ENCODE measurements around the gene WDR91. TPM values are rescaled to one million over a fixed set of nuclear protein-coding genes. Genes with fewer than 3 reads are reported as not detected.

WDR91 gene
- total and polyA plus RNA-seq, 2 donors: 14.3 to 19.8 TPM

DNA sequence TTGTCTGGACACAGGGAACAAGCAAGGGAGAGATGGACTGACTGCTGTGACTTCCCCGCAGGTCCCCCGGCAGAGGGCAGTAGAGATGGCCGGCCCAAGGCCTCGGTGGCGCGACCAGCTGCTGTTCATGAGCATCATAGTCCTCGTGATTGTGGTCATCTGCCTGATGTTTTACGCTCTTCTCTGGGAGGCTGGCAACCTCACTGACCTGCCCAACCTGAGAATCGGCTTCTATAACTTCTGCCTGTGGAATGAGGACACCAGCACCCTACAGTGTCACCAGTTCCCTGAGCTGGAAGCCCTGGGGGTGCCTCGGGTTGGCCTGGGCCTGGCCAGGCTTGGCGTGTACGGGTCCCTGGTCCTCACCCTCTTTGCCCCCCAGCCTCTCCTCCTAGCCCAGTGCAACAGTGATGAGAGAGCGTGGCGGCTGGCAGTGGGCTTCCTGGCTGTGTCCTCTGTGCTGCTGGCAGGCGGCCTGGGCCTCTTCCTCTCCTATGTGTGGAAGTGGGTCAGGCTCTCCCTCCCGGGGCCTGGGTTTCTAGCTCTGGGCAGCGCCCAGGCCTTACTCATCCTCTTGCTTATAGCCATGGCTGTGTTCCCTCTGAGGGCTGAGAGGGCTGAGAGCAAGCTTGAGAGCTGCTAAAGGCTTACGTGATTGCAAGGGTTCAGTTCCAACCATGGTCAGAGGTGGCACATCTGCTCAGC, 46.8 kb downstream of the WDR91 start:
- H3K36me3 ChIP-seq (ENCODE audit: control insufficient read depth in 2 of 2, insufficient read depth in 2 of 2, low read length in 1 of 2): peaks cover 50 to 58% of the 10 kb centered on the region in 2 donors
- no peak for DNase-seq (ENCODE audit: low read depth in 6 of 9, low spot score in 9 of 9)

DNA sequence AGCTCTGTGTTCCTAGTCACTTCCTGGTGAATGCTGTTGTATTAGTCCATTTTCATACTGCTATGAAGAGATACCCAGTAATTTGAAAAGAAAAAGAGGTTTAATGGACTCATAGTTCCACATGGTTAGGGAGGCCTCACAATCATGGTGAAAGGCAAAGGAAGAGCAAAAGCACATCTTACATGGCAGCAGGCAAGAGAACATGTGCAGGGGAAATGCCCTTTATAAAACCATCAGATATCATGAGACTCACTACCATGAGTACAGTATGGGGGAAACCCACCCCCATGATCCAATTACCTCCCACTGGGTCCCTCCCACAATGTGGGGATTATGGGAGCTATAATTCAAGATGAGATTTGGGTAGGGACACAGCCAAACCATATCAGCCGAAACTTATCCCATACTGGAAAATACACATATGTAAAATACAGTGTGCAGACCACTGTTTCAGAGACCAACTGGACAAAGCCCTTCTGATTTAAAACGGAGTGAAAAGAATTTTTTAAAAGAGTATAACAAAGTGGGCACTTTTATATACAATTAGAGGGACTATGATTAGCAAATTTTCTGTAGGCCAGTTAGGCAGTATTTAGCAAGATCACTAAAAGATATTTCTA, 48.8 kb downstream of the WDR91 start:
- peaks cover 2 to 29% of the 10 kb centered on the region in 2 donors for H3K9me3 ChIP-seq (ENCODE audit: control insufficient read depth in 2 of 2, insufficient read depth in 1 of 2, low read length in 1 of 2)
- no peak overlapping the region for H3K27ac ChIP-seq (ENCODE audit: low read depth in 1 of 2, low read length in 1 of 2)
- no peaks in the 10 kb centered on the region for H3K27me3 ChIP-seq (ENCODE audit: control insufficient read depth in 2 of 2, insufficient read depth in 1 of 2, low read length in 1 of 2)
- no peak overlapping the region for H3K4me3 ChIP-seq (ENCODE audit: low read length in 2 of 2)
- H3K36me3 ChIP-seq (ENCODE audit: control insufficient read depth in 2 of 2, insufficient read depth in 2 of 2, low read length in 1 of 2): peaks cover 42 to 47% of the 10 kb centered on the region in 2 donors
- 97% methylated on average over 2 of the region's 2 CpGs for WGBS
- peaks cover 0 to 4% of the 10 kb centered on the region in 2 donors for H3K4me1 ChIP-seq (ENCODE audit: control insufficient read depth in 2 of 2, insufficient read depth in 2 of 2, low read length in 2 of 2)
- no peak for DNase-seq (ENCODE audit: low read depth in 6 of 9, low spot score in 9 of 9)

More for the DNA sequence above, 46.8 kb downstream of the WDR91 start:
- Histone ChIP-seq H3K4me3 (ENCODE audit: low read length in 2 of 2) (no peak overlapping the region), H3K27me3 (ENCODE audit: control insufficient read depth in 2 of 2, insufficient read depth in 1 of 2, low read length in 1 of 2) (no peaks in the 10 kb centered on the region), H3K4me1 (ENCODE audit: control insufficient read depth in 2 of 2, insufficient read depth in 2 of 2, low read length in 2 of 2) (peaks cover 3 to 18% of the 10 kb centered on the region in 2 donors), H3K27ac (ENCODE audit: low read depth in 1 of 2, low read length in 1 of 2) (no peak overlapping the region), H3K9me3 (ENCODE audit: control insufficient read depth in 2 of 2, insufficient read depth in 1 of 2, low read length in 1 of 2) (peaks cover 0 to 20% of the 10 kb centered on the region in 2 donors)
- WGBS: 97% methylated on average over 18 of the region's 18 CpGs

DNA sequence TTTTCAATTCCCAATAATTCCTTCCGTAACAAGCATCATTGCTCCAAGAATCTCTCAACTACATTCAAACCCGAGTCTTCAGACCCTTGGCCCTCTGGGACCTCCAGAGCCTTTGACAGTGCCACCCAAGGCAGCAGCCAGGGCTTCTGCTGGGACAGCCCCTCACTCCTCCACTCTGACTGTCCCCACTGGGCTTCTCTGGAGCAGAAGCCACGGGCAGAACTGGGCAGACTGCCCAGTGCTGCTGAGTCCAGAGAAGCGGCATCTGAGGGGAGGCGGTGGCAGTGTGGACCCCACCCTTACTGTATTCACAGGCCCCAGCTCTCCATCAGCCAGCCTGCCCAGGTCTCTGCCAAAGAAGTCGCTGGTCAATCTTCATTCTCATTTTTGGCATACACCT, 49.7 kb downstream of the WDR91 start:
- no peaks in the 10 kb centered on the region for H3K27me3 ChIP-seq (ENCODE audit: control insufficient read depth in 2 of 2, insufficient read depth in 1 of 2, low read length in 1 of 2)
- H3K36me3 ChIP-seq (ENCODE audit: control insufficient read depth in 2 of 2, insufficient read depth in 2 of 2, low read length in 1 of 2): peaks cover 35 to 38% of the 10 kb centered on the region in 2 donors
- no peak for DNase-seq (ENCODE audit: low read depth in 6 of 9, low spot score in 9 of 9)
- peaks cover 0 to 4% of the 10 kb centered on the region in 2 donors for H3K4me1 ChIP-seq (ENCODE audit: control insufficient read depth in 2 of 2, insufficient read depth in 2 of 2, low read length in 2 of 2)
- peaks cover 2 to 33% of the 10 kb centered on the region in 2 donors for H3K9me3 ChIP-seq (ENCODE audit: control insufficient read depth in 2 of 2, insufficient read depth in 1 of 2, low read length in 1 of 2)
- H3K27ac ChIP-seq (ENCODE audit: low read depth in 1 of 2, low read length in 1 of 2): no peak overlapping the region
- 93% methylated on average over 6 of the region's 6 CpGs for WGBS
- H3K4me3 ChIP-seq (ENCODE audit: low read length in 2 of 2): no peak overlapping the region

DNA sequence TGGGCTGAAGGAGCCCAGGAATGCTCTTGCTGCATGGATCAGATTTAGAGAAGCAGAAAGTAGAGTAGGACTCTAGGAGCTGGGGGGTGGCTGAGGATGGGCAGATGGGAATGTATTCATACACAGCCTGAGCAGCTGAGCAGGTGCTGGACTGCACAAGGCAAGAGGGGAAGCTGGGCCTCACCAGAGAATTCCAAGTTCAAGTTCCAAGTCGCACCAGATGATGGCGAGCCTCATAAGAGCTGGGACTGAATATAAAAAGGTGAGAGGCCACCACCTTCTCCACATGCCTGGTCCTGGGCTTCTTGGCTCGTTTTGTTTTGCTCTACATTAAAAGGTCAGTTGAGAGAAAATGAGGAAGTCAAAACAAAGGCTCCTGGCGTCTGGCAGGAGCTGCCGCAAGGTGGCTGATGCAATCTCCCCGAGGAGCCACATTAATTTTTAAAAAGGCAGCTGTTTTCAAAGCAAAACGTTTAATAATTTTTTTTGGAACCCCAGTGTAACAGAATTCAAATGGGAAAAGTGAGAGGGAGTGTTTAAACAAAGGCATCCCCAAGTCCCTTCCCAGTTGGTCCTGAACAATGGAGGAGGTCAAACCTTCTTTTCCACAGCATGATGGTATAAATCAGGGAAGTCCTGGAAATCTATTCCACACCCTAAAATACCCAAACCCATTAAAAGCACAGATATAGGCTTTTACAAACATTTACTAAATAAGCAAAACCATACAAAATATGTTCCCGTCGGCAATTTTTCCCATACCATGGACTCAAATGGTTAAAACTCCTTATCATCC, 50.3 kb downstream of the WDR91 start:
- H3K27ac ChIP-seq (ENCODE audit: low read depth in 1 of 2, low read length in 1 of 2): peak overlapping the region in 1 of 2 donors; percentile 24
- H3K9me3 ChIP-seq (ENCODE audit: control insufficient read depth in 2 of 2, insufficient read depth in 1 of 2, low read length in 1 of 2): peaks cover 2 to 35% of the 10 kb centered on the region in 2 donors
- no peak for DNase-seq (ENCODE audit: low read depth in 6 of 9, low spot score in 9 of 9)
- no peak overlapping the region for H3K4me3 ChIP-seq (ENCODE audit: low read length in 2 of 2)
- H3K4me1 ChIP-seq (ENCODE audit: control insufficient read depth in 2 of 2, insufficient read depth in 2 of 2, low read length in 2 of 2): peaks cover 0 to 4% of the 10 kb centered on the region in 2 donors
- 39% methylated on average over 9 of the region's 9 CpGs for WGBS
- no peaks in the 10 kb centered on the region for H3K27me3 ChIP-seq (ENCODE audit: control insufficient read depth in 2 of 2, insufficient read depth in 1 of 2, low read length in 1 of 2)
- peaks cover 29 to 32% of the 10 kb centered on the region in 2 donors for H3K36me3 ChIP-seq (ENCODE audit: control insufficient read depth in 2 of 2, insufficient read depth in 2 of 2, low read length in 1 of 2)

DNA sequence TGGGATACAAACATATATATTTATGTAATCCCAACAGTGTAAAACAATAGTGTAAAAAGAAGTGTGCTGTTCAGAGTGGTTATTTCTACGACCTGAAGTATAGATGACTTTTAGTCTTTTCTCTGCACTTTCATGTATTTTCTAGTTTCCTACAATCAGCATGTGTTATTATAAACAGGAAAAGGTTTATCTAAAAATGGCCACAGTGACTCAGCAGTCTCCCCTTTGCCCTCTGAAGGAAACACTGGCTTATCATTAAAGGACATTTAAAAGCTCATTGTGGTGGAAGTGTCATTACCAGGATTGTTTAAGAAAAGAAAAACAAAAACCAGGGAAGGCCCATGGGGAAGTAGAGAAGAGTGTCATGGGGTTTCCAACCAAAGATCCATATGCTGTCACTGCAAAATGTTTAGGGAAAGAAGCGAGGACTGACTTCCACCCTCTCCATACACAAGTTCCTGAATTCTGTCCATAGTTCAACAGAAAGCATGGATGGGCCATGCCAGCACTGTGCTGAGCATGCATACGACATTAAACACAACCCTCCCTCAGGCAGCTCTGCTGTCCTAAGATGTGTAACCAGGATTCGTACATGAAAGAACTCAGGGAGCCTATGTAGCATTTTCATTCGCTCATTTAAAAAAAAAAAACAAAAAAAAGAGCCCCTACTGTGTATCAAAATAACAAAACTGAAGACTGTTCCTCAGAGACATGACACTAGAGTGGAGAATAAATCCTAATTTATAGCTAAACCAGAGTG, 51.0 kb downstream of the WDR91 start:
- Histone ChIP-seq H3K36me3 (ENCODE audit: control insufficient read depth in 2 of 2, insufficient read depth in 2 of 2, low read length in 1 of 2) (peaks cover 21 to 24% of the 10 kb centered on the region in 2 donors), H3K4me3 (ENCODE audit: low read length in 2 of 2) (no peak overlapping the region), H3K27me3 (ENCODE audit: control insufficient read depth in 2 of 2, insufficient read depth in 1 of 2, low read length in 1 of 2) (no peaks in the 10 kb centered on the region), H3K27ac (ENCODE audit: low read depth in 1 of 2, low read length in 1 of 2) (no peak overlapping the region), H3K4me1 (ENCODE audit: control insufficient read depth in 2 of 2, insufficient read depth in 2 of 2, low read length in 2 of 2) (peaks cover 0 to 4% of the 10 kb centered on the region in 2 donors), H3K9me3 (ENCODE audit: control insufficient read depth in 2 of 2, insufficient read depth in 1 of 2, low read length in 1 of 2) (peaks cover 2 to 35% of the 10 kb centered on the region in 2 donors)
- DNase-seq (ENCODE audit: low read depth in 6 of 9, low spot score in 9 of 9): no peak
- 74% methylated on average over 5 of the region's 5 CpGs for WGBS

DNA sequence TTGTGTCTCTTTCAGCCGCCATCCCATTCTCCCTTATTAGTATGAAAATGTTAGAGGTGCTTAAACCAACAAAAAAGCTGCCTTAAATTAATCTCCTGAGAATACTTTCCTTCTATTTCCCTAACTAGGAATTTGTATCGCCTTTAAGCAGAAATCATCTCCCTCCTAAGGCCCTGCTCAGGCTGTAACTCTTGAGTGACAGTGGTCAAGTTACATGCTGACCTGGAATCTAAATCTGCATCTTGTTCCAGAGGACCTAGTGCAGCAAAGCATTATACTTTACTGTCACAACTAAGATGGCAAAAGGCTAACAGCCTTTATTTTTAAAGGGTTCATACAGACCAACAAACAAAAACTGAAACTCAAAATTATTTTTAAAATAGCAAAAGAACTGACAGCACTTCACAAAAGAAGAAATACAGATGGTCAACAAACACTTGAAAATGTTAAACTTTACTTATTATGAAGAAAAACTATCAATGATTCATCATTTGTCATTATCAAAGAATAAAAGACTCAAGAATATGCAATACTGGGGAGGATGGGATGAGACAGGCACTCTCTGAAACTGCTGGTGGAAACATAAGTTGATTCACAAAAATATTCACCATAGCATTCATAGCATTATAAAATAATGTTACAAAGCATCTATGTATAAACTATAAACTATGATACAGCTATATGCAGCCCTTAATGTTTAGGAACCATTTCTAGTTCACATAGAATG, 51.8 kb downstream of the WDR91 start:
- Histone ChIP-seq H3K36me3 (ENCODE audit: control insufficient read depth in 2 of 2, insufficient read depth in 2 of 2, low read length in 1 of 2) (peaks cover 14 to 17% of the 10 kb centered on the region in 2 donors), H3K27me3 (ENCODE audit: control insufficient read depth in 2 of 2, insufficient read depth in 1 of 2, low read length in 1 of 2) (no peaks in the 10 kb centered on the region), H3K4me1 (ENCODE audit: control insufficient read depth in 2 of 2, insufficient read depth in 2 of 2, low read length in 2 of 2) (peaks cover 0 to 4% of the 10 kb centered on the region in 2 donors), H3K4me3 (ENCODE audit: low read length in 2 of 2) (no peak overlapping the region), H3K9me3 (ENCODE audit: control insufficient read depth in 2 of 2, insufficient read depth in 1 of 2, low read length in 1 of 2) (peaks cover 2 to 29% of the 10 kb centered on the region in 2 donors), H3K27ac (ENCODE audit: low read depth in 1 of 2, low read length in 1 of 2) (no peak overlapping the region)
- no peak for DNase-seq (ENCODE audit: low read depth in 6 of 9, low spot score in 9 of 9)
- 96% methylated on average over 2 of the region's 2 CpGs for WGBS

DNA sequence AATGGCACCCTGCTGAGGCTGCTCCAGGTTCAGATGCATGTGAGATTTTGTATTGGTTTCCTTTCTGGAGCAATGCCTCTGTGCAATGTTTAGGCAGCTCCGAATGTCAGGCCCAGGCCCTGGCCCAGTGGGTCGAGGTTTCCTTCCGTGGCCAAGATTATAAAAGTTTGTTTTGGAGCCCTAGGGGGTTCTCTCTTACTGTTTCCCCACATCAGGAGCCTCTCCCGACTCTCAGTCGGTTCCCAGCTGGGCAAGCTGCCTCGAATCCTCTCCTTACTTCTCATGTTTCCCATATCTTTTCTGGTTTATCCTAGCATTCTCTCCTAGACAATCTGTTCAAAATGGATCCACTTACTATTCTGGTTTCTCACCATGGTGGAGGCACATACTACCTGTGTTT, 52.5 kb downstream of the WDR91 start:
- H3K36me3 ChIP-seq (ENCODE audit: control insufficient read depth in 2 of 2, insufficient read depth in 2 of 2, low read length in 1 of 2): peaks cover 9 to 11% of the 10 kb centered on the region in 2 donors
- 96% methylated on average over 6 of the region's 6 CpGs for whole genome bisulfite sequencing
- peaks cover 2 to 25% of the 10 kb centered on the region in 2 donors for H3K9me3 ChIP-seq (ENCODE audit: control insufficient read depth in 2 of 2, insufficient read depth in 1 of 2, low read length in 1 of 2)
- no peak overlapping the region for H3K4me3 ChIP-seq (ENCODE audit: low read length in 2 of 2)
- no peaks in the 10 kb centered on the region for H3K27me3 ChIP-seq (ENCODE audit: control insufficient read depth in 2 of 2, insufficient read depth in 1 of 2, low read length in 1 of 2)
- DNase-seq (ENCODE audit: low read depth in 6 of 9, low spot score in 9 of 9): no peak
- no peak overlapping the region for H3K27ac ChIP-seq (ENCODE audit: low read depth in 1 of 2, low read length in 1 of 2)
- H3K4me1 ChIP-seq (ENCODE audit: control insufficient read depth in 2 of 2, insufficient read depth in 2 of 2, low read length in 2 of 2): peaks cover 0 to 4% of the 10 kb centered on the region in 2 donors

DNA sequence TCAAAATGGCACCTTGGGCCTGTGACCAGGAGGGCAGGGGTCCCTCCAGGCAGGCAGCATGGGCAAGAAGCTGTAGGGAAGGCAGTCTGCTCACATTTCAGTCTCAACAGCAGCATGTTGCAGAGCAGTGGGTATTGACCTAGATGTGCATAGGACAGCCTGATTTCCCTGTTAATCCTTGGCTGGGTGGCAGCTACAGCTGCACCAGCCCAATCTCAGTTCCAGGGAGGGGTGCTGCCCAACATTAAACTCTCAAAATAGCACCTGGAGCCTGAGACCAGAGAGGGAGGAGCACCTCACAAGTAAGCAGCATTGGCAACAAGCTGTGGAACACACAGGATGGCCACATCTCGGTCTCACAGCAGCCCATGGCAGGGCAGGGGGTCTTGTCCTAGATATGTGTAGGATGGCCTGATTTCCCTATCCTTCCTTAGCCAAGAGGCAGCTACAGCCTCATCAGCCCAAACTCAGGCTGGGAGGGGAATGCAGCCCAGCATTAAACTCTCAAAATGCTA, 53.1 kb downstream of the WDR91 start:
- Histone ChIP-seq H3K27me3 (ENCODE audit: control insufficient read depth in 2 of 2, insufficient read depth in 1 of 2, low read length in 1 of 2) (no peaks in the 10 kb centered on the region), H3K36me3 (ENCODE audit: control insufficient read depth in 2 of 2, insufficient read depth in 2 of 2, low read length in 1 of 2) (peaks cover 8 to 9% of the 10 kb centered on the region in 2 donors), H3K4me3 (ENCODE audit: low read length in 2 of 2) (no peak overlapping the region), H3K9me3 (ENCODE audit: control insufficient read depth in 2 of 2, insufficient read depth in 1 of 2, low read length in 1 of 2) (peaks cover 2 to 25% of the 10 kb centered on the region in 2 donors), H3K27ac (ENCODE audit: low read depth in 1 of 2, low read length in 1 of 2) (no peak overlapping the region), H3K4me1 (ENCODE audit: control insufficient read depth in 2 of 2, insufficient read depth in 2 of 2, low read length in 2 of 2) (peaks cover 0 to 4% of the 10 kb centered on the region in 2 donors)
- no peak for DNase-seq (ENCODE audit: low read depth in 6 of 9, low spot score in 9 of 9)
- WGBS: 95% methylated on average over 1 of the region's 1 CpG
